Transverse colon (tissue), 4 donors: ENCODE results near the gene SHC1. TPM values are rescaled to one million over a fixed set of nuclear protein-coding genes. Genes with fewer than 3 reads are reported as not detected.
"Not testable (repeated sequence)": the region's sequence is repeated elsewhere in the genome, so short reads cannot be mapped to it uniquely, and the experiment has no call there.

Experiments
- DNase-seq: peaks from one replicate; pipeline ENCODE4 v3.0.0-alpha.2; 2019
- H3K27ac ChIP-seq, 4 donors: fragments of 200-600 bp; sonication (generic); 2 replicates each; pipeline ENCODE4 v1.5.1; 2016 to 2018; ENCODE audit warnings: inconsistent platforms in 4 of 4
- H3K27me3 ChIP-seq: fragments of 200-600 bp; sonication (generic); 2 replicates; pipeline ENCODE4 v1.5.1; 2017; ENCODE audit warnings: inconsistent platforms
- H3K36me3 ChIP-seq, 4 donors: fragments of 200-600 bp; sonication (generic); 2 replicates each; pipeline ENCODE4 v1.5.1; 2017 to 2019; ENCODE audit warnings: inconsistent platforms in 4 of 4
- H3K4me1 ChIP-seq, 4 donors: fragments of 200-600 bp; sonication (generic); 2 replicates each; pipeline ENCODE4 v1.5.1; 2017 to 2020; ENCODE audit warnings: inconsistent platforms in 4 of 4
- H3K4me3 ChIP-seq, 4 donors: fragments of 200-600 bp; sonication (generic); 1 replicate in 1 of 4; 2 replicates in 3 of 4; pipeline versions ENCODE4 v1.5.1 to v1.6.1; 2017 to 2019; ENCODE audit warnings: inconsistent platforms in 4 of 4
- H3K9me3 ChIP-seq, 2 donors: fragments of 200-600 bp; sonication (generic); 2 replicates each; pipeline ENCODE4 v1.5.1; 2017 to 2019; ENCODE audit warnings: inconsistent platforms in 2 of 2
- EP300 ChIP-seq: sonication (generic); formaldehyde crosslinking; IDR thresholded peaks from one replicate; pipeline ENCODE4 v1.6.1; 2017; ENCODE audit warnings: antibody characterized with exemption, low read depth
- POLR2A ChIP-seq: fragments of 450-650 bp; IDR thresholded peaks from one replicate; pipeline ENCODE4 v1.6.1; 2016; ENCODE audit warnings: antibody characterized with exemption, mild to moderate bottlenecking, moderate library complexity
- POLR2AphosphoS5 ChIP-seq, 3 donors: sonication (generic); formaldehyde crosslinking; IDR thresholded peaks; one replicate each; pipeline ENCODE4 v1.6.1; 2016; ENCODE audit warnings: antibody characterized with exemption in 3 of 3
- WGBS, 2 donors: methylation state at CpG; one replicate each; pipeline ENCODE4 v1.1.5; 2018; ENCODE audit warnings: low coverage in 1 of 2; 5-methylcytosine and 5-hydroxymethylcytosine counted together
- in situ Hi-C, 4 donors: fragments of 200-750 bp; cut with MboI; loops; one replicate each; pipeline versions ENCODE4 v1.15.0 to v1.15.1; 2017; ENCODE audit warnings: low sequenced_read_pairs in 3 of 4, low pct_ligation_motif_present in 1 of 4, low pct_unique_long_range_greater_than_20kb in 1 of 4
- intact Hi-C: fragments of 100-400 bp; cut with DNase I; formaldehyde crosslinking; loops from one replicate; pipeline ENCODE4 v1.15.1; 2023; ENCODE audit warnings: low total_unique reads
- total RNA-seq, 4 donors: library from RNA; depleted of rRNA; stranded (reverse); fragments of >200 nt; gene quantifications; one replicate each; pipeline ENCODE4 v1.1.0, GENCODE V29; 2016
- TF ChIP-seq, protein P1 (sequence below), 5 experiments: fragments of 200-600 bp in 3 of 5; fragments of 450-650 bp in 2 of 5; sonication (generic) in 3 of 5; IDR thresholded peaks; 1 replicate in 2 of 5; 2 replicates in 3 of 5; pipeline ENCODE4 v1.5.1; 2016 to 2017; ENCODE audit warnings: antibody characterized with exemption in 5 of 5, inconsistent platforms in 3 of 5, mild to moderate bottlenecking in 2 of 5, moderate library complexity in 1 of 5

SHC1 gene
- total RNA-seq, 4 donors from 2014 or later, result 71.1 to 149 (median 92.0) TPM

DNA sequence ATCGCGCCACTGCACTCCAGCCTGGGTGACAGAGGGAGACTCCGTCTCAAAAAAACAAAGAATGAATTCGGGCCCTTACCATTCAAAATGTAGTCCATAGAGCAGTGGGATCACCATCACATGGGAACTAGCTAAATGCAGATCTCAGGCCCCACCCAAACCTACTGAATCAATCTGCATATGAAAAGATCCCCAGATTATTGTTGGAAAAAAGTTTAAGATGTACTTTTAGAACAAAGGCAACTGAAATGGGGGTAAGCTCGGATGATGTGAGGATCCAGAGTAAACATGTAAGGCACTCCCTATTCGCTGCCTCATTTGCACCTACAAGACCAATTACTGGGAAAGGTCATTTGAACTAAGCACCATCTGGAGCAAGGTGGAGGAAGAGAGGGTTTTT lies 11.8 kb upstream of the SHC1 start:
- Histone ChIP-seq H3K27me3 (no peaks in the 10 kb centered on the region), H3K9me3 (no peaks in the 10 kb centered on the region), H3K27ac (peak overlapping the region; percentile 44 to 89 (median 69)), H3K36me3 (peaks cover 0 to 8% (median 0%) of the 10 kb centered on the region in 4 donors), H3K4me1 (peaks cover 13 to 21% (median 18%) of the 10 kb centered on the region in 4 donors), H3K4me3 (peak overlapping the region in 2 of 4 donors; percentile 65 to 83)
- DNase-seq, result no peak
- no peak for TF ChIP-seq POLR2A
- TF ChIP-seq, protein P1, sequence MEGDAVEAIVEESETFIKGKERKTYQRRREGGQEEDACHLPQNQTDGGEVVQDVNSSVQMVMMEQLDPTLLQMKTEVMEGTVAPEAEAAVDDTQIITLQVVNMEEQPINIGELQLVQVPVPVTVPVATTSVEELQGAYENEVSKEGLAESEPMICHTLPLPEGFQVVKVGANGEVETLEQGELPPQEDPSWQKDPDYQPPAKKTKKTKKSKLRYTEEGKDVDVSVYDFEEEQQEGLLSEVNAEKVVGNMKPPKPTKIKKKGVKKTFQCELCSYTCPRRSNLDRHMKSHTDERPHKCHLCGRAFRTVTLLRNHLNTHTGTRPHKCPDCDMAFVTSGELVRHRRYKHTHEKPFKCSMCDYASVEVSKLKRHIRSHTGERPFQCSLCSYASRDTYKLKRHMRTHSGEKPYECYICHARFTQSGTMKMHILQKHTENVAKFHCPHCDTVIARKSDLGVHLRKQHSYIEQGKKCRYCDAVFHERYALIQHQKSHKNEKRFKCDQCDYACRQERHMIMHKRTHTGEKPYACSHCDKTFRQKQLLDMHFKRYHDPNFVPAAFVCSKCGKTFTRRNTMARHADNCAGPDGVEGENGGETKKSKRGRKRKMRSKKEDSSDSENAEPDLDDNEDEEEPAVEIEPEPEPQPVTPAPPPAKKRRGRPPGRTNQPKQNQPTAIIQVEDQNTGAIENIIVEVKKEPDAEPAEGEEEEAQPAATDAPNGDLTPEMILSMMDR (IDR thresholded peaks at IDR 0.05), result no peak
- TF ChIP-seq POLR2AphosphoS5 (IDR thresholded peaks at IDR 0.05), result no peak
- no peak for TF ChIP-seq EP300
- WGBS, 2 donors, result 62 to 65% methylated on average over 6 of the region's 6 CpGs
- intact Hi-C loops (no loop called here), in situ Hi-C loops (no loop called here)

DNA sequence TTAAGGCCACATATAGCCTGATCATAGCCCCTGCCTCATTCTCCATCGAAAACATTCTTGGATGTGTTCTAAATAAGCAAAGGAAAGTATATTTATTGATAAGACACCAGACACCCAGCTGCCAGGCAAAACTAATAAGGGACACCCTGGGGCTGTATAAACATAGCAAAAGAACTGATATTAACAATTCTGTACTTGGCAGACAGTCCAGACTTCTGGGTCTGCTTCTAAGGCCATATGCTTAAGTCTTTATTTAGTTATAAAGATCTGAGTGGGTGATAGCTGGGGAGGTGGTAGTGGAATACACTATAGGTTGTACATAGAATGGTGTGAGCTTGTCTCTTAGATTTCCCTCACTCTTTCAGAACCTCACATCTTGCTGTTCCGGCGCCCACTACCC lies 7.8 kb upstream of the SHC1 start:
- in situ Hi-C loops, result no loop called here
- no peaks in the 10 kb centered on the region for H3K27me3 ChIP-seq
- WGBS, 2 donors, result 92 to 100% methylated on average over 3 of the region's 3 CpGs
- peaks cover 0 to 6% (median 0%) of the 10 kb centered on the region in 4 donors for H3K36me3 ChIP-seq
- intact Hi-C loops, result no loop called here
- no peak overlapping the region for H3K4me3 ChIP-seq
- peaks cover 12 to 24% (median 17%) of the 10 kb centered on the region in 4 donors for H3K4me1 ChIP-seq
- no peak overlapping the region for H3K27ac ChIP-seq
- no peak for DNase-seq
- H3K9me3 ChIP-seq, result no peaks in the 10 kb centered on the region
- TF ChIP-seq, protein P1 (IDR thresholded peaks at IDR 0.05), result no peak
- no peak for TF ChIP-seq EP300
- no peak for TF ChIP-seq POLR2A
- no peak for TF ChIP-seq POLR2AphosphoS5 (IDR thresholded peaks at IDR 0.05)

DNA sequence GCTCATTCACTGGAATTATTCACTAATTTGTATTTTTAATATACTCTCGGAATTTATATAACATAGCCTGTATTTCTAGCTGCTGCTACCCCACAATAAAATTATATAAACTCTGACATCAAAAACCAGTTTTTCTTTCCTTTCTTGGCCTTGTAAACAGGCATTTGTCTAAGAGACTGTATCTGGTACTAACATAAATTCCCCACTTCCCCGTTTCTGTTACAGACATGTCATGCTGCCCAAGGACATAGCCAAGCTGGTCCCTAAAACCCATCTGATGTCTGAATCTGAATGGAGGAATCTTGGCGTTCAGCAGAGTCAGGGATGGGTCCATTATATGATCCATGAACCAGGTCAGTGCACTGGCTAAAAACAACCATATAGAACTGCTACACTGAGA lies 7.2 kb upstream of the SHC1 start:
- H3K27me3 ChIP-seq, H3K4me3 ChIP-seq, H3K36me3 ChIP-seq, DNase-seq, in situ Hi-C loops, H3K27ac ChIP-seq, H3K9me3 ChIP-seq, intact Hi-C loops: not testable (repeated sequence)
- H3K4me1 ChIP-seq, result peaks cover 12 to 29% (median 21%) of the 10 kb centered on the region in 4 donors
- WGBS, 2 donors, result 58 to 66% methylated on average over 3 of the region's 3 CpGs

DNA sequence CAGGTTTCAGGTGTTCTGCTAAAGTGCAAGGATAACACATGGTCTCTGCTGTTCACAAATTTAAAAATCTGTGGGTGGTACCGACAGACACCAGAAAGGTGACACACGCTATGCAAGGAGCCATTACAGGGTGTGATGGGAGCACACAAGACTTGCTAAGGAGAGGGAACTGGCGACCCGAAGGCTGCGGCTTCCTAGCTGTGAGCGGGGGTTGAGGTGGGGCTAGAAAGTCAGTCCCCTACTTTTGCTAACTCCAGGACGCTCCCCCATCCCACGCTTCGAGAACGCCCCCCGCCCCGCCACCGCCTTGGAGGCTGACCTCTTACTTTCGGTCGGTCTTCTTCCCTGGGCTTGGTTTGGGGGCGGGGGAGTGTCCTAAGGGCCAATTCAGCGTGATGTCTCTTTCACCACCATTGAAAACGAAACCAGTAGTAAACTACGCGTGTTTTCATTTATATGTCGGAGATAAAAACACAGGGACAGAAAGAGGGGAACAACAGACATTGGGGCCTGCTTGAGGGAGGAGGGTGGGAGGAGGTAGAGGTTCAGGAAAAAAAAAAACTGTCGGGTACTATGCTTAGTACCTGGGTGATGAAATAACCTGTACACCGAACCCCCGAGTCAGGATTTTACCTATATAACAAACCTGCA lies 5.0 kb upstream of the SHC1 start:
- peak; percentile 81 for DNase-seq
- H3K27ac ChIP-seq, result peak overlapping the region; percentile 97 to 99 (median 99)
- H3K4me3 ChIP-seq, result peak overlapping the region; percentile 42 to 70 (median 58)
- in situ Hi-C loops, result no loop called here
- H3K27me3 ChIP-seq, result no peaks in the 10 kb centered on the region
- TF ChIP-seq EP300, result no peak
- TF ChIP-seq POLR2AphosphoS5 (IDR thresholded peaks at IDR 0.05), result peak in 2 of 3 donors; percentile 34 to 46
- TF ChIP-seq, protein P1 (IDR thresholded peaks at IDR 0.05), result no peak
- TF ChIP-seq POLR2A, result no peak
- peaks cover 0 to 6% (median 0%) of the 10 kb centered on the region in 4 donors for H3K36me3 ChIP-seq
- peaks cover 23 to 45% (median 37%) of the 10 kb centered on the region in 4 donors for H3K4me1 ChIP-seq
- intact Hi-C loops, result no loop called here
- H3K9me3 ChIP-seq, result no peaks in the 10 kb centered on the region
- WGBS, 2 donors, result 0 to 1% methylated on average over 13 to 24 of the region's 24 CpGs
